GM21381 (cell line): ENCODE measurements around the gene PPM1A.

Experiments
- ATAC-seq: cut with Tn5 transposase; IDR thresholded peaks from one replicate; pipeline ENCODE4 v1.9.1; 2021; ENCODE audit warnings: mild to moderate bottlenecking, moderate library complexity; ENCODE audit not compliant: unreplicated experiment

The PPM1A gene

GRCh38 chr14:60248697-60249318, at the start of gene PPM1A:
TSS of gene PPM1A (plus strand) at chr14:60249221. CDS start at chr14:60282704, 33,483 bp downstream.
- ATAC-seq, result peak; percentile 71

- no peak for ATAC-seq
These were observed 49.7 kb upstream of the PPM1A start for GRCh38 chr14:60199321-60199720.

GRCh38 chr14:60204104-60204842, 44.7 kb upstream of the PPM1A start:
- ATAC-seq, result peak; percentile 70

GRCh38 chr14:60204843-60205774, 43.9 kb upstream of the PPM1A start:
- peak; percentile 47 for ATAC-seq

GRCh38 chr14:60206249-60206670, 42.8 kb upstream of the PPM1A start:
- no peak for ATAC-seq

GRCh38 chr14:60206837-60207533, 42.0 kb upstream of the PPM1A start:
- ATAC-seq, result no peak

- no peak for ATAC-seq
These were observed 38.3 kb upstream of the PPM1A start for GRCh38 chr14:60210703-60211102.

- no peak for ATAC-seq
These were observed 37.9 kb upstream of the PPM1A start for GRCh38 chr14:60211153-60211552.

- ATAC-seq, result peak; percentile 92
These were observed 36.3 kb upstream of the PPM1A start for GRCh38 chr14:60212503-60213371.

- no peak for ATAC-seq
These were observed 35.0 kb upstream of the PPM1A start for GRCh38 chr14:60214003-60214402.

GRCh38 chr14:60214415-60215126, 34.5 kb upstream of the PPM1A start:
- ATAC-seq, result no peak

GRCh38 chr14:60215127-60215444, 33.9 kb upstream of the PPM1A start:
- no peak for ATAC-seq

- no peak for ATAC-seq
These were observed 33.3 kb upstream of the PPM1A start for GRCh38 chr14:60215520-60216420.

- ATAC-seq, result no peak
These were observed 31.3 kb upstream of the PPM1A start for GRCh38 chr14:60217713-60218112.

GRCh38 chr14:60220084-60220483, 28.9 kb upstream of the PPM1A start:
- peak; percentile 59 for ATAC-seq

- ATAC-seq, result no peak
These were observed 28.1 kb upstream of the PPM1A start for GRCh38 chr14:60220917-60221316.

- ATAC-seq, result no peak
These were observed 27.6 kb upstream of the PPM1A start for GRCh38 chr14:60221457-60221856.

- ATAC-seq, result no peak
These were observed 26.2 kb upstream of the PPM1A start for GRCh38 chr14:60222820-60223219.
